Astrocyte (in vitro differentiated cells and primary cell): ENCODE results near the gene TEX14.

Experiments used
- EZH2 ChIP-seq: IDR thresholded peaks from 2 replicates; pipeline ENCODE4 v1.6.1; 2012; ENCODE audit warnings: mild to moderate bottlenecking, low read length, inconsistent platforms; ENCODE audit not compliant: insufficient read depth
- TF ChIP-seq, protein P1 (sequence below): IDR thresholded peaks from 2 replicates; pipeline ENCODE4 v1.5.1; 2011; ENCODE audit warnings: low read depth, mild to moderate bottlenecking, inconsistent platforms, low read length, moderate library complexity; ENCODE audit not compliant: insufficient read depth

DNA sequence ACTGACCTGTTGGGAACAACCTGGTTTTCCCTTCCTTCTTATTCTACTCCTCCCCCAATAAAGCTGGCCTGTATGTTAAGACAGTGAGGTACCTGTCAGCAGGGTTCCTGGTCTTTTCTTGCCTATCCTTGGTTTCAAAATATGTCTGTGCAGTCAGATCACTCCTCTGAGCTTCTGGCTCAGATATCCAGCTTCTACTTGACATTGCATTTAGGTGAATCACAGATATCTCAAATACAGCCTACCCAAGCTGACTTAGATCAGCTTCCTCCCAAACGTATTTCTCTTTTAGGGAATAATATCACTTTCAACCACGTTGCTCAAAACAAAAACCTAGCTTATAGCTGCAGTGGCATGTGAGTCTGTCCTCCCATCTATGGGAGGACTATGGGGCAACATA is 48.7 kb downstream of the TEX14 start:
- TF ChIP-seq, protein P1, sequence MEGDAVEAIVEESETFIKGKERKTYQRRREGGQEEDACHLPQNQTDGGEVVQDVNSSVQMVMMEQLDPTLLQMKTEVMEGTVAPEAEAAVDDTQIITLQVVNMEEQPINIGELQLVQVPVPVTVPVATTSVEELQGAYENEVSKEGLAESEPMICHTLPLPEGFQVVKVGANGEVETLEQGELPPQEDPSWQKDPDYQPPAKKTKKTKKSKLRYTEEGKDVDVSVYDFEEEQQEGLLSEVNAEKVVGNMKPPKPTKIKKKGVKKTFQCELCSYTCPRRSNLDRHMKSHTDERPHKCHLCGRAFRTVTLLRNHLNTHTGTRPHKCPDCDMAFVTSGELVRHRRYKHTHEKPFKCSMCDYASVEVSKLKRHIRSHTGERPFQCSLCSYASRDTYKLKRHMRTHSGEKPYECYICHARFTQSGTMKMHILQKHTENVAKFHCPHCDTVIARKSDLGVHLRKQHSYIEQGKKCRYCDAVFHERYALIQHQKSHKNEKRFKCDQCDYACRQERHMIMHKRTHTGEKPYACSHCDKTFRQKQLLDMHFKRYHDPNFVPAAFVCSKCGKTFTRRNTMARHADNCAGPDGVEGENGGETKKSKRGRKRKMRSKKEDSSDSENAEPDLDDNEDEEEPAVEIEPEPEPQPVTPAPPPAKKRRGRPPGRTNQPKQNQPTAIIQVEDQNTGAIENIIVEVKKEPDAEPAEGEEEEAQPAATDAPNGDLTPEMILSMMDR = no peak
- no peak for TF ChIP-seq EZH2
